HFFc6 (cell line): ENCODE data around the gene PRDX1. TPM values are rescaled to one million over a fixed set of nuclear protein-coding genes. Genes with fewer than 3 reads are reported as not detected.
A peak's percentile ranks its signal among the peaks of the same experiment; 100 is the strongest.
"Not testable (repeated sequence)": the region's sequence is repeated elsewhere in the genome, so short reads cannot be mapped to it uniquely, and the experiment has no call there.

Source experiments
- DNase-seq: peaks from one replicate; pipeline ENCODE4 v3.0.0-alpha.2; 2018
- H3K27ac Mint-ChIP-seq: 2 replicates; pipeline ENCODE4 v1.8.0; 2020; ENCODE audit warnings: mild to moderate bottlenecking, mixed read lengths
- H3K27me3 Mint-ChIP-seq: 2 replicates; pipeline ENCODE4 v1.8.0; 2021; ENCODE audit warnings: mild to moderate bottlenecking, moderate library complexity, mixed read lengths; ENCODE audit not compliant: insufficient read depth
- H3K36me3 Mint-ChIP-seq: 2 replicates; pipeline ENCODE4 v1.8.0; 2021; ENCODE audit warnings: low read depth, mixed read lengths
- H3K4me1 Mint-ChIP-seq: 2 replicates; pipeline ENCODE4 v1.8.0; 2020; ENCODE audit warnings: low read depth, mixed read lengths
- H3K4me3 Mint-ChIP-seq: 2 replicates; pipeline ENCODE4 v1.8.0; 2020; ENCODE audit warnings: mild to moderate bottlenecking, moderate library complexity, mixed read lengths
- H3K9me3 Mint-ChIP-seq: 2 replicates; pipeline ENCODE4 v1.8.0; 2020; ENCODE audit warnings: mild to moderate bottlenecking, mixed read lengths
- CTCF ChIP-seq: fragments of 200-600 bp; sonication (generic); IDR thresholded peaks from 2 replicates; pipeline ENCODE4 v1.5.0; 2021; ENCODE audit warnings: antibody characterized with exemption, mild to moderate bottlenecking
- total RNA-seq, 6 experiments: library from RNA; stranded (reverse); fragmentation: NEBNext Ultra II Directional; extraction: Animal tissue kit (Norgen Biotek cat#: 25700); gene quantifications; 2 replicates in 1 of 6; 3 replicates in 5 of 6; pipeline ENCODE4 v1.2.3, GENCODE V29; 2021

The PRDX1 gene
- total RNA-seq, 6 experiments from 2014 or later, result 798 to 1,123 (median 999) TPM

- Mint-ChIP-seq H3K9me3 (no peaks in the 10 kb centered on the region), H3K4me3 (no peak overlapping the region), H3K27me3 (peaks cover 2% of the 10 kb centered on the region; the same call in 1 of the 2 replicates), H3K27ac (no peak overlapping the region), H3K36me3 (no peaks in the 10 kb centered on the region), H3K4me1 (no peaks in the 10 kb centered on the region)
- DNase-seq, result peak; percentile 51
- peak; percentile 81 for TF ChIP-seq CTCF
Observed at GRCh38 chr1:45493116-45493697, 28.5 kb downstream of the PRDX1 start.

GRCh38 chr1:45492691-45493090 lies 29.0 kb downstream of the PRDX1 start:
- no peaks in the 10 kb centered on the region for H3K4me1 Mint-ChIP-seq
- no peaks in the 10 kb centered on the region for H3K36me3 Mint-ChIP-seq
- H3K27ac Mint-ChIP-seq, result no peak overlapping the region
- H3K27me3 Mint-ChIP-seq, result peaks cover 2% of the 10 kb centered on the region; the same call in 1 of the 2 replicates
- DNase-seq, result no peak
- no peak for TF ChIP-seq CTCF
- no peaks in the 10 kb centered on the region for H3K9me3 Mint-ChIP-seq
- no peak overlapping the region for H3K4me3 Mint-ChIP-seq

GRCh38 chr1:45491487-45492260 lies 30.0 kb downstream of the PRDX1 start:
- H3K27me3 Mint-ChIP-seq, result peaks cover 2% of the 10 kb centered on the region; the same call in 1 of the 2 replicates
- no peak for DNase-seq
- H3K9me3 Mint-ChIP-seq, result no peaks in the 10 kb centered on the region
- H3K36me3 Mint-ChIP-seq, result no peaks in the 10 kb centered on the region
- no peak for TF ChIP-seq CTCF
- no peak overlapping the region for H3K4me3 Mint-ChIP-seq
- no peak overlapping the region for H3K27ac Mint-ChIP-seq
- no peaks in the 10 kb centered on the region for H3K4me1 Mint-ChIP-seq

GRCh38 chr1:45490626-45491486 lies 30.8 kb downstream of the PRDX1 start, which contains the start of gene TESK2:
Gene TESK2, minus strand, starts transcription at chr1:45491163. Its CDS starts 33,378 bp downstream, at chr1:45457785.
- DNase-seq, result peak; percentile 99
- Mint-ChIP-seq H3K4me3 (no peak within 1 kb of the TSS), H3K9me3 (no peaks in the 10 kb centered on the region), H3K4me1 (no peaks in the 10 kb centered on the region), H3K27me3 (peaks cover 2% of the 10 kb centered on the region; the same call in 1 of the 2 replicates), H3K36me3 (no peaks in the 10 kb centered on the region), H3K27ac (no peak within 1 kb of the TSS)
- peak; percentile 19; the same call in 1 of the 2 replicates for TF ChIP-seq CTCF

GRCh38 chr1:45490121-45490625 lies 31.5 kb downstream of the PRDX1 start:
- no peak for DNase-seq
- no peak for TF ChIP-seq CTCF
- Mint-ChIP-seq H3K4me1 (no peaks in the 10 kb centered on the region), H3K27me3 (no peaks in the 10 kb centered on the region), H3K27ac (no peak overlapping the region), H3K4me3 (no peak overlapping the region), H3K9me3 (no peaks in the 10 kb centered on the region), H3K36me3 (no peaks in the 10 kb centered on the region)

GRCh38 chr1:45489379-45489778 lies 32.3 kb downstream of the PRDX1 start:
- not testable (repeated sequence) for H3K36me3 Mint-ChIP-seq, H3K4me1 Mint-ChIP-seq, DNase-seq, H3K27me3 Mint-ChIP-seq, H3K4me3 Mint-ChIP-seq, H3K27ac Mint-ChIP-seq, H3K9me3 Mint-ChIP-seq
